ENCODE data around the gene AKR1E2. TPM values are rescaled to one million over a fixed set of nuclear protein-coding genes. Genes with fewer than 3 reads are reported as not detected.
A peak's percentile ranks its signal among the peaks of the same experiment; 100 is the strongest.

Gene AKR1E2
- total RNA-seq, 1 donor from 2014 or later: 1.4 TPM

- no peak overlapping the region for H3K4me2 ChIP-seq (ENCODE audit: low read length)
- DNase-seq (ENCODE audit: low read depth) (no peak), FAIRE-seq (no peak)
- peaks cover 4% of the 10 kb centered on the region for H3K9me3 ChIP-seq (ENCODE audit: insufficient read depth, low read depth, low read length)
- no peaks in the 10 kb centered on the region for H3K36me3 ChIP-seq (ENCODE audit: insufficient read depth, low read length)
- TF ChIP-seq EZH2 (IDR thresholded peaks at IDR 0.05; ENCODE audit: insufficient read depth, low read length): no peak
- no peak for TF ChIP-seq CTCF (IDR thresholded peaks at IDR 0.05; ENCODE audit: insufficient read depth, low read depth, low read length)
- H3K4me1 ChIP-seq (ENCODE audit: insufficient read depth, low read length): peaks cover 4% of the 10 kb centered on the region
- Mint-ChIP-seq H3K36me3 (ENCODE audit: low read depth, unreplicated experiment) (no peaks in the 10 kb centered on the region), H3K4me1 (ENCODE audit: low read depth, unreplicated experiment) (peaks cover 4% of the 10 kb centered on the region), H3K27ac (ENCODE audit: unreplicated experiment) (no peak overlapping the region), H3K9me3 (ENCODE audit: unreplicated experiment) (no peaks in the 10 kb centered on the region), H3K4me3 (ENCODE audit: unreplicated experiment) (no peak overlapping the region), H3K27me3 (ENCODE audit: low read depth, unreplicated experiment) (no peaks in the 10 kb centered on the region)
- H4K20me1 ChIP-seq (ENCODE audit: insufficient read depth, low read length): no peaks in the 10 kb centered on the region
- no peak overlapping the region for H3K4me3 ChIP-seq (ENCODE audit: insufficient read depth, low read depth, low read length)
- no peak overlapping the region for H3K9ac ChIP-seq (ENCODE audit: low read length)
- peak overlapping the region; percentile 28 for H2AFZ ChIP-seq (ENCODE audit: low read depth, low read length)
- no peak overlapping the region for H3K27ac ChIP-seq (ENCODE audit: low read depth, low read length)
- H3K79me2 ChIP-seq (ENCODE audit: insufficient read depth, low read length): no peaks in the 10 kb centered on the region
- H3K27me3 ChIP-seq (ENCODE audit: insufficient read depth, low read length): no peaks in the 10 kb centered on the region
Measured at GRCh38 chr10:4781955-4782354, 44.1 kb upstream of the AKR1E2 start.

- Histone ChIP-seq H3K36me3 (ENCODE audit: insufficient read depth, low read length) (no peaks in the 10 kb centered on the region), H3K27me3 (ENCODE audit: insufficient read depth, low read length) (no peaks in the 10 kb centered on the region), H3K4me3 (ENCODE audit: insufficient read depth, low read depth, low read length) (no peak overlapping the region), H3K4me2 (ENCODE audit: low read length) (no peak overlapping the region), H2AFZ (ENCODE audit: low read depth, low read length) (no peak overlapping the region), H3K9ac (ENCODE audit: low read length) (no peak overlapping the region), H3K79me2 (ENCODE audit: insufficient read depth, low read length) (no peaks in the 10 kb centered on the region), H3K4me1 (ENCODE audit: insufficient read depth, low read length) (peaks cover 4% of the 10 kb centered on the region), H3K9me3 (ENCODE audit: insufficient read depth, low read depth, low read length) (peaks cover 4% of the 10 kb centered on the region), H4K20me1 (ENCODE audit: insufficient read depth, low read length) (no peaks in the 10 kb centered on the region), H3K27ac (ENCODE audit: low read depth, low read length) (no peak overlapping the region)
- DNase-seq (ENCODE audit: low read depth) (no peak), FAIRE-seq (peak; percentile 60)
- no peaks in the 10 kb centered on the region for H3K27me3 Mint-ChIP-seq (ENCODE audit: low read depth, unreplicated experiment)
- no peak for TF ChIP-seq CTCF (IDR thresholded peaks at IDR 0.05; ENCODE audit: insufficient read depth, low read depth, low read length)
- no peak for TF ChIP-seq EZH2 (IDR thresholded peaks at IDR 0.05; ENCODE audit: insufficient read depth, low read length)
- H3K27ac Mint-ChIP-seq (ENCODE audit: unreplicated experiment): no peak overlapping the region
- no peaks in the 10 kb centered on the region for H3K9me3 Mint-ChIP-seq (ENCODE audit: unreplicated experiment)
- no peaks in the 10 kb centered on the region for H3K36me3 Mint-ChIP-seq (ENCODE audit: low read depth, unreplicated experiment)
- peaks cover 4% of the 10 kb centered on the region for H3K4me1 Mint-ChIP-seq (ENCODE audit: low read depth, unreplicated experiment)
- no peak overlapping the region for H3K4me3 Mint-ChIP-seq (ENCODE audit: unreplicated experiment)
Measured at GRCh38 chr10:4784667-4785333, 41.2 kb upstream of the AKR1E2 start.
